CD4-positive, alpha-beta T cell (primary cell): ENCODE results near the gene HMGN3. TPM values are rescaled to one million over a fixed set of nuclear protein-coding genes. Genes with fewer than 3 reads are reported as not detected.

ENCODE experiments used
- ATAC-seq: fragments of 200-7000 bp; cut with Tn5 transposase; one replicate; pipeline ENCODE4 v1.10.0; 2022; ENCODE audit warnings: mild to moderate bottlenecking; ENCODE audit not compliant: poor library complexity
- CTCF ChIA-PET: fragments of 350-600 bp; sonication (Branson Sonifier 250); formaldehyde crosslinking; loops from one replicate; lab custom pipeline; 2021; ENCODE audit warnings: antibody characterized with exemption, inconsistent platforms; lab: Charles Lee
- POLR2A ChIA-PET: fragments of 350-600 bp; sonication (Branson Sonifier 250); formaldehyde crosslinking; loops from one replicate; lab custom pipeline; 2021; ENCODE audit warnings: antibody characterized with exemption, inconsistent platforms; lab: Charles Lee
- DNase-seq, 14 experiments: peaks; one replicate each; pipeline ENCODE4 v3.0.0-alpha.2; 2013 to 2020; ENCODE audit warnings: mixed read lengths in 2 of 14
- H3K27ac ChIP-seq, 2 donors: one replicate each; pipeline versions ENCODE4 v1.5.1 to v1.7.0; 2013; ENCODE audit warnings: low read length in 2 of 2, low read depth in 1 of 2, mild to moderate bottlenecking in 1 of 2
- H3K27me3 ChIP-seq, 2 experiments: 1 replicate in 1 of 2; 2 replicates in 1 of 2; pipeline versions ENCODE4 v1.6.1 to v1.7.0; 2013; ENCODE audit warnings: low read length in 2 of 2, control low read depth in 1 of 2, mild to moderate bottlenecking in 1 of 2, moderate library complexity in 1 of 2; ENCODE audit not compliant: insufficient read depth in 2 of 2, control insufficient read depth in 1 of 2
- H3K36me3 ChIP-seq: one replicate; pipeline ENCODE4 v1.6.1; 2013; ENCODE audit warnings: low read length, control low read depth; ENCODE audit not compliant: insufficient read depth
- H3K4me1 ChIP-seq: one replicate; pipeline ENCODE4 v1.6.1; 2013; ENCODE audit warnings: low read length, control low read depth; ENCODE audit not compliant: insufficient read depth
- H3K4me3 ChIP-seq: one replicate; pipeline ENCODE4 v1.5.1; 2013; ENCODE audit warnings: mild to moderate bottlenecking, low read length, moderate library complexity
- H3K9me3 ChIP-seq, 2 experiments: 1 replicate in 1 of 2; 2 replicates in 1 of 2; pipeline versions ENCODE4 v1.6.1 to v1.7.0; 2013; ENCODE audit warnings: low read length in 2 of 2, mild to moderate bottlenecking in 2 of 2, control low read depth in 1 of 2, moderate library complexity in 1 of 2; ENCODE audit not compliant: control insufficient read depth in 1 of 2, insufficient read depth in 1 of 2
- H3K27ac Mint-ChIP-seq: one replicate; pipeline ENCODE4 v1.8.0; 2020; ENCODE audit warnings: mixed read lengths
- H3K27me3 Mint-ChIP-seq: one replicate; pipeline ENCODE4 v1.8.0; 2021; ENCODE audit warnings: mixed read lengths
- H3K36me3 Mint-ChIP-seq: one replicate; pipeline ENCODE4 v1.8.0; 2021; ENCODE audit warnings: low read depth, mixed read lengths
- H3K4me1 Mint-ChIP-seq: one replicate; pipeline ENCODE4 v1.8.0; 2021; ENCODE audit warnings: low read depth, mixed read lengths
- H3K4me3 Mint-ChIP-seq: one replicate; pipeline ENCODE4 v1.8.0; 2020; ENCODE audit warnings: mild to moderate bottlenecking, mixed read lengths
- H3K9me3 Mint-ChIP-seq: one replicate; pipeline ENCODE4 v1.8.0; 2020; ENCODE audit warnings: mixed read lengths
- intact Hi-C, 2 experiments: fragments of 100-400 bp; cut with DNase I in 1 of 2; cut with micrococcal nuclease in 1 of 2; formaldehyde crosslinking; loops; one replicate each; pipeline versions ENCODE4 v1.15.1 to v1.9.0; 2023 to 2025; cut with DNase I, micrococcal nuclease
- total RNA-seq, 174 experiments: library from RNA in 2 of 174; stranded (reverse) in 2 of 174; gene quantifications; one replicate each; pipeline ENCODE4 v1.2.3 and lab custom pipeline; 2021 to 2026
- TF ChIP-seq, protein P1 (sequence below): fragments of 200-600 bp; IDR thresholded peaks from one replicate; pipeline ENCODE4 v1.8.0; 2022; ENCODE audit warnings: antibody characterized with exemption, mild to moderate bottlenecking

Gene HMGN3
- total RNA-seq, 2 experiments from 2014 or later, result 26.8 to 28.2 TPM

DNA sequence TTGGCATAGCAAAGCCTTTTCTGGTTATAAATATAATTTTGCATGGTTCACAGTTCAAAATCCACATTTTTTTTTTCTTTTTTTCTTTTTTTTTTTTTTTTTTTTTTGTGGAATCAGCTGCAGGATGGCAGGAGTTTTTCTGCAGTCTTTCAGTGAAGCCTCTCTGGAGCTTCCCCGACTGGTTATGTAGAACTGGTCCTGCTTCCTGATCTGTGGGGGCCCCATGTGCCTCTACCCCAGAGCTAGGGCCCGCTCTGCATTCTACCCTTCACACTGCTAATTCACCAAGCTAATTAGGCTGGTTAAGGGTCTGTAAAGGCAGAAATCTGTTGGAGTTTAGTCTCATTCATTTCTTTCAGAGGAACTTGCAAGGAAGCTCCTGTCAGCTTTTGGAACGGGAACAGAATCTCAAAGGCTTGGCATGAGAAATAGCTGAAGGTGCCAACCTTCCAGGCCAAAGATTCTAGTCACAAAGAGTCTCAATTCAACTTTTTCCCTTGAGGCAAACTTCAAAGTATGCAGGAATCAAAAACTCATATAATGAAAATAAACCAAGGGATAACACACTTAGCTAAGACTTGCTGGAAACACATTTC is 45.5 kb downstream of the HMGN3 start:
- ATAC-seq, result no peak
- H3K9me3 ChIP-seq, result peaks cover 0 to 17% of the 10 kb centered on the region in 2 experiments
- H3K27me3 Mint-ChIP-seq, result no peaks in the 10 kb centered on the region

DNA sequence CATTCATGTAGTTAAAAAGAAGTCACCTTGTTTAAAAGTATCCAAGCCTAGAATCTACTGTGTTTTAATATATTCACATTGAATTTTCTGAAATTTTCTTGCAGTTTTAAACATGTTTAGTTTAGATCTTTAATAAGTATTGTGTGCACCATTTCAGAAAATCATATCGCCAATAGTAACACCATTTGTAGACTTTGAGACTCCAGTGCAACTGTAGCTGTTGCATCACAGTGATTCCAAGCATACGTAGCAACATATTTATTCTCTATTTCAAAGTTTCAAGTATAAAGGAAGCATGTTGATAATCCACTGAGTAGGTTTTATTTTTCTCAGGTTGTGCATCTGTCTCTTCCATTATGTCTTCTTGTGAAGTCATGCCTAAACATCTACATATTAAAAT is 46.4 kb downstream of the HMGN3 start:
- peaks cover 3% of the 10 kb centered on the region for H3K9me3 Mint-ChIP-seq
- Histone ChIP-seq H3K9me3 (peaks cover 0 to 17% of the 10 kb centered on the region in 2 experiments), H3K27ac (no peak overlapping the region), H3K36me3 (no peaks in the 10 kb centered on the region), H3K4me1 (no peaks in the 10 kb centered on the region), H3K4me3 (no peak overlapping the region), H3K27me3 (no peaks in the 10 kb centered on the region)
- TF ChIP-seq, protein P1, sequence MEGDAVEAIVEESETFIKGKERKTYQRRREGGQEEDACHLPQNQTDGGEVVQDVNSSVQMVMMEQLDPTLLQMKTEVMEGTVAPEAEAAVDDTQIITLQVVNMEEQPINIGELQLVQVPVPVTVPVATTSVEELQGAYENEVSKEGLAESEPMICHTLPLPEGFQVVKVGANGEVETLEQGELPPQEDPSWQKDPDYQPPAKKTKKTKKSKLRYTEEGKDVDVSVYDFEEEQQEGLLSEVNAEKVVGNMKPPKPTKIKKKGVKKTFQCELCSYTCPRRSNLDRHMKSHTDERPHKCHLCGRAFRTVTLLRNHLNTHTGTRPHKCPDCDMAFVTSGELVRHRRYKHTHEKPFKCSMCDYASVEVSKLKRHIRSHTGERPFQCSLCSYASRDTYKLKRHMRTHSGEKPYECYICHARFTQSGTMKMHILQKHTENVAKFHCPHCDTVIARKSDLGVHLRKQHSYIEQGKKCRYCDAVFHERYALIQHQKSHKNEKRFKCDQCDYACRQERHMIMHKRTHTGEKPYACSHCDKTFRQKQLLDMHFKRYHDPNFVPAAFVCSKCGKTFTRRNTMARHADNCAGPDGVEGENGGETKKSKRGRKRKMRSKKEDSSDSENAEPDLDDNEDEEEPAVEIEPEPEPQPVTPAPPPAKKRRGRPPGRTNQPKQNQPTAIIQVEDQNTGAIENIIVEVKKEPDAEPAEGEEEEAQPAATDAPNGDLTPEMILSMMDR, result no peak
- peaks cover 4% of the 10 kb centered on the region for H3K36me3 Mint-ChIP-seq
- no peak overlapping the region for H3K4me3 Mint-ChIP-seq
- ChIA-PET CTCF (no interaction called here), POLR2A (no interaction called here)
- H3K4me1 Mint-ChIP-seq, result no peaks in the 10 kb centered on the region
- DNase-seq (no peak), ATAC-seq (no peak)
- H3K27ac Mint-ChIP-seq, result no peak overlapping the region
- H3K27me3 Mint-ChIP-seq, result no peaks in the 10 kb centered on the region
- intact Hi-C loops, result no loop called here

More for the DNA sequence above, 45.5 kb downstream of the HMGN3 start:
- Mint-ChIP-seq H3K9me3 (peaks cover 3% of the 10 kb centered on the region), H3K4me1 (no peaks in the 10 kb centered on the region), H3K36me3 (peaks cover 11% of the 10 kb centered on the region), H3K4me3 (no peak overlapping the region), H3K27ac (no peak overlapping the region)
- ChIA-PET POLR2A (no interaction called here), CTCF (no interaction called here)
- DNase-seq, result no peak
- H3K27ac ChIP-seq, result no peak overlapping the region
- no peaks in the 10 kb centered on the region for H3K27me3 ChIP-seq
- no peaks in the 10 kb centered on the region for H3K4me1 ChIP-seq
- no peaks in the 10 kb centered on the region for H3K36me3 ChIP-seq
- TF ChIP-seq, protein P1, result no peak
- no peak overlapping the region for H3K4me3 ChIP-seq
- intact Hi-C loops, result no loop called here

DNA sequence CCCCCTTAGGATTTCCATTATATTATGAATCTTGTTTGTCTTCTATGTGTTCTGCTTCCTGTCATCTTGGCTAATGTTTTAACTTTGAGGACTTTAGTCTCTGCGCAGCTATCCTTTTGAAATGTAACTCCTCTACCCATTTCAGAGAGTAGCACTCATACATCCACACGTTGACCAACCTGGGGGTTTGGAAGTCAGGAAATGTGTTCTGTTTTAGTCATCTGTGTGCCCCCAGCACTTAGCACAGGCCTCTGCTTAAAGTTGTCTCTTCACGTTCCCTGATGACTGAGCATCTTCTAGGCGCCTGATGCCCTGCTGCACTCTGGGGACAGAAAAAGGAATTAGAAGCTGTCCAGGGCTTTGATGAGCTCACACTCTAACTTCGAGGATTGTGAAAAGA is 47.9 kb downstream of the HMGN3 start:
- Histone ChIP-seq H3K4me3 (no peak overlapping the region), H3K27ac (no peak overlapping the region), H3K4me1 (no peaks in the 10 kb centered on the region), H3K36me3 (no peaks in the 10 kb centered on the region), H3K27me3 (no peaks in the 10 kb centered on the region), H3K9me3 (peaks cover 0 to 13% of the 10 kb centered on the region in 2 experiments)
- no peak overlapping the region for H3K4me3 Mint-ChIP-seq
- no peak overlapping the region for H3K27ac Mint-ChIP-seq
- H3K36me3 Mint-ChIP-seq, result no peaks in the 10 kb centered on the region
- H3K4me1 Mint-ChIP-seq, result no peaks in the 10 kb centered on the region
- no peaks in the 10 kb centered on the region for H3K27me3 Mint-ChIP-seq
- ChIA-PET POLR2A (no interaction called here), CTCF (no interaction called here)
- H3K9me3 Mint-ChIP-seq, result peaks cover 3% of the 10 kb centered on the region
- ATAC-seq, result no peak
- intact Hi-C loops, result no loop called here
- TF ChIP-seq, protein P1, result no peak
- no peak for DNase-seq
